K562 (cell line): ENCODE data around the gene KLF17. TPM values are rescaled to one million over a fixed set of nuclear protein-coding genes. Genes with fewer than 3 reads are reported as not detected.

Experiments
- HSF4 ChIP-seq: fragments of 250-450 bp; sonication (Bioruptor Pico); IDR thresholded peaks from 2 replicates; pipeline ENCODE4 v2.1.2; 2022; ENCODE audit warnings: mild to moderate bottlenecking, moderate library complexity, borderline replicate concordance
- ZZZ3 ChIP-seq: fragments of 450-650 bp; IDR thresholded peaks from 2 replicates; pipeline ENCODE4 v1.6.1; 2016; ENCODE audit warnings: antibody characterized with exemption, mild to moderate bottlenecking, moderate library complexity
- polyA plus RNA-seq, 8 experiments: library from polyadenylated mRNA; depleted of rRNA in 4 of 8; stranded (reverse) in 5 of 8; unstranded in 3 of 8; fragments of >200 nt; fragmentation: Nextera tagmentation in 2 of 8; fragmentation: Illumina TruSeq in 1 of 8; extraction: Ambion mirVana in 2 of 8; extraction: Trizol in 1 of 8; gene quantifications; 2 replicates each; pipeline versions ENCODE4 v1.2.1 to v1.2.3, GENCODE V29; 2011 to 2014; ENCODE audit warnings: inconsistent platforms in 1 of 8, missing spikeins in 1 of 8
- total RNA-seq, 7 experiments: library from RNA; depleted of rRNA in 6 of 7; stranded (reverse); fragments of >200 nt in 6 of 7; fragmentation: Illumina TruSeq in 2 of 7; extraction: Trizol in 2 of 7; gene quantifications; 2 replicates each; pipeline versions ENCODE4 v1.2.1 to v1.2.3, GENCODE V29; 2011 to 2021; ENCODE audit warnings: low replicate concordance in 1 of 7
- TF ChIP-seq, protein P1 (sequence below): sonication (generic); IDR thresholded peaks from 2 replicates; pipeline ENCODE4 v1.6.1; 2016
- TF ChIP-seq, protein P2 (sequence below): IDR thresholded peaks from 2 replicates; pipeline ENCODE4 v1.6.1; 2016; ENCODE audit warnings: missing genetic modification characterization, missing compliant biosample characterization
- TF ChIP-seq, protein P3 (sequence below): sonication (generic); formaldehyde crosslinking; IDR thresholded peaks from 2 replicates; pipeline ENCODE4 v1.8.0; 2022; ENCODE audit warnings: mild to moderate bottlenecking, missing genetic modification reagents, borderline replicate concordance

KLF17 gene
- total and polyA plus RNA-seq, 9 of the 15 experiments (the other 6 are each of a cell fraction or from before 2014, with no cell fraction given) = 0.01 to 0.24 (median 0.13) TPM; not detected in 6

DNA sequence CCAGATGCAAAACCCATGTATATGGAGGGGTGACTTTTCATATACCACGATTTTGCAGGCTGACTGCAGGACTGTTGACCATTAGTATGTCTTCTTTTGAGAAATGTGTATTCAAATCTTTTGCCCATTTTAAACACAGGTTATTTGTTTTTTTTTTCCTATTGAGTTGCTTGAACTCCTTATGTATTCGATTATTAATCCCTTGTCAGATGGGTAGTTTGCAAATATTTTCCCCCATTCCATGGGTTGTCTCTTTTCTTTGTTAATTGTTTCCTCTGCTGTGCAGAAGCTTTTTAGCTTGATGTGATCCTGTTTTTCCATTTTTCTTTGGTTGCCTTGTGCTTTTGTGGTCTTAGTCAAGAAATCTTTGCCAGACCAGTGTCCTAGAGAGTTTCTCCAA is 24.6 kb upstream of the KLF17 start (continued):
- TF ChIP-seq, protein P1, sequence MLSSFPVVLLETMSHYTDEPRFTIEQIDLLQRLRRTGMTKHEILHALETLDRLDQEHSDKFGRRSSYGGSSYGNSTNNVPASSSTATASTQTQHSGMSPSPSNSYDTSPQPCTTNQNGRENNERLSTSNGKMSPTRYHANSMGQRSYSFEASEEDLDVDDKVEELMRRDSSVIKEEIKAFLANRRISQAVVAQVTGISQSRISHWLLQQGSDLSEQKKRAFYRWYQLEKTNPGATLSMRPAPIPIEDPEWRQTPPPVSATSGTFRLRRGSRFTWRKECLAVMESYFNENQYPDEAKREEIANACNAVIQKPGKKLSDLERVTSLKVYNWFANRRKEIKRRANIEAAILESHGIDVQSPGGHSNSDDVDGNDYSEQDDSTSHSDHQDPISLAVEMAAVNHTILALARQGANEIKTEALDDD = peak; percentile 7; the same call in 1 of the 2 replicates
- TF ChIP-seq HSF4 (CRISPR knock-in tag) (no peak), ZZZ3 (no peak)
- TF ChIP-seq, protein P2, sequence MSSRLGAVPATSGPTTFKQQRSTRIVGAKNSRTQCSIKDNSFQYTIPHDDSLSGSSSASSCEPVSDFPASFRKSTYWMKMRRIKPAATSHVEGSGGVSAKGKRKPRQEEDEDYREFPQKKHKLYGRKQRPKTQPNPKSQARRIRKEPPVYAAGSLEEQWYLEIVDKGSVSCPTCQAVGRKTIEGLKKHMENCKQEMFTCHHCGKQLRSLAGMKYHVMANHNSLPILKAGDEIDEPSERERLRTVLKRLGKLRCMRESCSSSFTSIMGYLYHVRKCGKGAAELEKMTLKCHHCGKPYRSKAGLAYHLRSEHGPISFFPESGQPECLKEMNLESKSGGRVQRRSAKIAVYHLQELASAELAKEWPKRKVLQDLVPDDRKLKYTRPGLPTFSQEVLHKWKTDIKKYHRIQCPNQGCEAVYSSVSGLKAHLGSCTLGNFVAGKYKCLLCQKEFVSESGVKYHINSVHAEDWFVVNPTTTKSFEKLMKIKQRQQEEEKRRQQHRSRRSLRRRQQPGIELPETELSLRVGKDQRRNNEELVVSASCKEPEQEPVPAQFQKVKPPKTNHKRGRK (tag) = peak; percentile 74
- TF ChIP-seq, protein P3, sequence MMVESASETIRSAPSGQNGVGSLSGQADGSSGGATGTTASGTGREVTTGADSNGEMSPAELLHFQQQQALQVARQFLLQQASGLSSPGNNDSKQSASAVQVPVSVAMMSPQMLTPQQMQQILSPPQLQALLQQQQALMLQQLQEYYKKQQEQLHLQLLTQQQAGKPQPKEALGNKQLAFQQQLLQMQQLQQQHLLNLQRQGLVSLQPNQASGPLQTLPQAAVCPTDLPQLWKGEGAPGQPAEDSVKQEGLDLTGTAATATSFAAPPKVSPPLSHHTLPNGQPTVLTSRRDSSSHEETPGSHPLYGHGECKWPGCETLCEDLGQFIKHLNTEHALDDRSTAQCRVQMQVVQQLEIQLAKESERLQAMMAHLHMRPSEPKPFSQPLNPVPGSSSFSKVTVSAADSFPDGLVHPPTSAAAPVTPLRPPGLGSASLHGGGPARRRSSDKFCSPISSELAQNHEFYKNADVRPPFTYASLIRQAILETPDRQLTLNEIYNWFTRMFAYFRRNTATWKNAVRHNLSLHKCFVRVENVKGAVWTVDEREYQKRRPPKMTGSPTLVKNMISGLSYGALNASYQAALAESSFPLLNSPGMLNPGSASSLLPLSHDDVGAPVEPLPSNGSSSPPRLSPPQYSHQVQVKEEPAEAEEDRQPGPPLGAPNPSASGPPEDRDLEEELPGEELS = no peak
